Astrocyte of the hippocampus (primary cell): Measurements from ENCODE around the gene S100A16.
"Not testable (repeated sequence)": the region's sequence is repeated elsewhere in the genome, so short reads cannot be mapped to it uniquely, and the experiment has no call there.

ENCODE experiments used
- DNase-seq: peaks from one replicate; pipeline ENCODE4 v3.0.0; 2011; ENCODE audit warnings: low read depth, low spot score

S100A16 gene, protein sequence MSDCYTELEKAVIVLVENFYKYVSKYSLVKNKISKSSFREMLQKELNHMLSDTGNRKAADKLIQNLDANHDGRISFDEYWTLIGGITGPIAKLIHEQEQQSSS

DNA sequence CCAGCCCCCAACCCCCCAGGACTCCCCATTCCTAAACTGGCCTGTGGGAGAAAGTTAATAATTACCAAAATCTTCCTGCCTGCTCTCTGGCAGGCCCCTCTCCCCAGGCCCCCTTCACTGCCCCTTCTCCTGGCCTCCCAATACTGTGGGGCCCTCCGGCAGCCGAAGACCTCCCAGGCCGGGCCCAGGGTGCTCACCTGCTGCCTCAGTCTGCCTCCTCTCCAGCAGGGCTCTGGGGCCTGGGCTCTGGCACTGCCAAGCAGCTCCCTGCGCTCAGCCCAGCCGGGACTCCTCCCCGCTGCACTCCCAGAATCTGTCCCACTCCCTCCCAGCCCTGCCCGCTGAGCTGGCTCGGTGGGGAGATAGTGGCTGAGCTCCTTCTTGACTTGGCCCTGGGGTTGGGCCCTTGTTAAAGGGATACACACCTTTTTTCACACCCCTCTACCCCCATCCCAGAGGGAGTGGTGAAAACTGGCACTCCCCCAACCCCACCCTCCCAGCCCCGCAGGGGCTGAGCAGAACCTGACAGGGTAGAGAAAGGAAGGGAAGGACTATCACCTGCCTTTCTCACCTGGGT, at the start of gene S100A16:
Gene S100A16, minus strand, starts transcription at position 383 of the 577 bp plus-strand sequence. CDS start 4,986 bp downstream, outside the sequence.
- peak; percentile 88 for DNase-seq

DNA sequence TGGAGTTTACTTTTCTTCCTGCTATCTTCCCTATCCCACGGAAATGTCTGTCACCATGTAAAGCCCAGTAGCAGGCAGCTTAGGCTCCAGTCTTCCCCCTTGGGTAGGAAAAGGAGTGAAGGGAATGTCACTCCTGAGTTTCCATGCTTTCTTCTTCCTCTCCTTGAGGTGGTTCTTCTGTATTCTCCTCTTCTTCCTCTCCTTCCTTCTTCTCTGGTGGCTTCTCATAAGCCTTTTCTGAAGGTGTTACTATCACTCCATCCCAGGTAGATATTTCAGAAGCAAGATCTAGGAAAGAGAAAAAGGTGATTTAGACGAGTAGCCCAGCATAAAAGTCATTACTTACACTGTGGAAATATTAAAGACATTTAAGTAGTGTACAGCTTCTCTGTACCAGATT, 49.3 kb upstream of the S100A16 start:
- DNase-seq: no peak

DNA sequence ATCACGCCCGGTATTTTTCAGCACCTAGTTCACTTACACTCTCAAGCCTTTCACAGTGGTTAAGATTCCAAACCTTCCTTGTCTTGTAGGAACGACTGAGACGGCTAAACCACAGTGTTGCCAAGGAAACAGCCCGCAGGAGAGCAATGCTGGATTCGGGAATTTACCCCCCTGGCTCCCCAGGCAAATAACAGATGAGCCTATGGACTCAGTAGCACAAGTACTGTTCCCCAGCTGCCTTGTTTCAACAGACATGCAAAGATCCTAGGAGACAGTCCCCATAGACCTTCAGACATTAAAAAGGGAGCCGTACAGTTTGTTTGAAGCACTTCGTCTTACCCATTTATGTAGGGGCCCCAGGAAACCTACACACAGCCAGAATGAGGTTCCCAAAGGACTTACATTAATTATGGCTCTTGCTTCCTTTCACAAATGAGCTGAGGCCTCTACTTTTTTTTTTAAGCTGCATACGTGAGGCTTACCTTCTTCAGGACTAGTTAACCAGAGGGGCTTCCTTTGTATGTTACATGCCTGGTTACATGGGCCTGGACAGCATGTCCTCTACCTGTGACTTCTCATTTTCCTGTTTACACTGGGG, 48.3 kb upstream of the S100A16 start:
- peak; percentile 89 for DNase-seq

DNA sequence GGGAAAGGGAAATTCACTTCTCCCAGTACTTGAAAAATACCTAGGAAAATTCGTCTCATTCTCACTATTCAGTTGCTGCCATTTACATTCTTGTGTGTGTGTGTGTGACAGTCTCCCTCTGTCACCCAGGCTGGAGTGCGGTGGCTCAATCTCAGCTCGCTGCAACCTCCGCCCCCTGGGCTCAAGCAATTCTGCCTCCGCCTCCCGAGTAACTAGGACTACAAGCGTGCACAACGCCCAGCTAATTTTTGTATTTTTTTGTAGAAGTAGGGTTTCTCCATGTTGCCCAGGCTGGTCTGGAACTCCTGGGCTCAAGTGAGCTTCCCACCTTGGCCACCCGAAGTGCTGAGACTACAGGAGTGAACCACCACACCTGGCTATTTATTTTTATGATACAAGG, 46.7 kb upstream of the S100A16 start:
- DNase-seq: no peak

DNA sequence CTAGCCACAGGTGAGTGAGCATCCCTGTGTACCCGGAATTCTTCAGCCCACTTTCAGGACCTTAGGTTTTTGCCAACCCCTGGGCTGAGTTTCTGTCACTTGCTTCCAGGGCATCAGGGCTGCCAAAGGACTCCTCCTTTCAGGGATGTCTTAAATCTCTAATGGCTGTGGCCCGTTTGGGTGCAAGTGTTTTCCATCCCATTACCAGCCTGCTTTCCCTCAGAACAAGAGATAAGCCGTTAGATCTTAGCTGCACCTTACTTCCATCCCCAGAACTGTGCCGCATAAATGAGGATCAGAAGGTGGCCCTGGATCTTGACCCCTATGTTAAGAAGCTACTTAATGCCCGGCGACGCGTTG, 46.2 kb upstream of the S100A16 start:
- no peak for DNase-seq

DNA sequence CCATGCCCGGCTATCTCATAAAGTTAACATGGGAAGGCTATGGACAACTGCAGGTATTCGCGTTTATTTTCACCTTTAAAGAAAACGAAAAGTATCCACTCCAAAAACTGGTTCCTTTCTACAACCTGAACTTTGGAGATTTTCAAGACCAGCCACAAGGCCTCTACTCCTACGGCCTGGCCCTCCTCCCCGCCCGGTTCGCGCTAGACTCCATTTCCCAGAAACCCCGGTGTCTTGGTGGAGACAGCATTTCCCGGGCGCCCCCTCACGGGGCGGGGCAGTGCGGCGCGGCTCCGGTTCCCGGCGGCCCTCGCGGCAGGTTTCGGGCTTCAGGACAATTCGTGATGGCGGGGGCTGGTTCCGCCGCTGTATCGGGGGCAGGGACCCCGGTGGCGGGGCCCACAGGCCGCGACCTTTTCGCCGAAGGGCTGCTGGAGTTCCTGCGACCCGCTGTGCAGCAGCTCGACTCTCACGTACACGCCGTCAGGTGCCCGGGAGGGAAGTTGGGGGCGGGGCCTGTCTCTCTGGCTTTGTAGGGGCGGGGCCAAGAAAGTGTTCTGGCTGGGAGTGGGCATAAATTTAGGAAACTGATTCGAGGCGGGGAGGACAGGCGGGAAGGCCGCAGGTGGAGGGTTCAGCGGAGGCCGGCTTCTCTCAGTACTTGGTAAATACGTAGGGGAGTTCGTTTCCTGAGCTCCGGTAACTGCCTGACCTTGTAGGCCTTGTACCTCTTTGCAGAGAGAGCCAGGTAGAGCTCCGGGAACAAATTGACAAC, 45.6 kb upstream of the S100A16 start, which contains the start of gene SNAPIN:
Gene SNAPIN, plus strand, starts transcription at position 304 of the 775 bp plus-strand sequence. Its CDS starts 41 bp downstream, at position 345.
- DNase-seq: peak; percentile 95

DNA sequence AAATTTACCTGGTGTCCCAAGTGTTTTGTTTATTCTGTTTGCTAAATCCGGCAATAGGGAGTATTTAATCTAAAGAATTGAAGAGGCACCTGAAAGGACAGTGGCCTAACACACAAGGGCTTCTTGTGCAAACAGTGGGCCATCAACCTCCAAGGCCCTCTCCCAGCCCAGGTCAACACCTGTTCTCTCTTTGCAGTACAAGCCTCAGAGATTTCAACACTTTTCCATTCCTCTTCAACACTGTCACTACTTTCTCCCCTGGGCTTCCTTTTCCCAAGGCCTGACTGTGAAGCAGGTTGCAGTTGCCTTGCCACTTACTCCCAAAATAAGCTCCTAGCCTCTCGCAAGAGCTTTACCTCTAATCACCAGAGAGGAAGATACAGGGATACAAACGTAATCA, 42.4 kb upstream of the S100A16 start:
- DNase-seq: no peak

DNA sequence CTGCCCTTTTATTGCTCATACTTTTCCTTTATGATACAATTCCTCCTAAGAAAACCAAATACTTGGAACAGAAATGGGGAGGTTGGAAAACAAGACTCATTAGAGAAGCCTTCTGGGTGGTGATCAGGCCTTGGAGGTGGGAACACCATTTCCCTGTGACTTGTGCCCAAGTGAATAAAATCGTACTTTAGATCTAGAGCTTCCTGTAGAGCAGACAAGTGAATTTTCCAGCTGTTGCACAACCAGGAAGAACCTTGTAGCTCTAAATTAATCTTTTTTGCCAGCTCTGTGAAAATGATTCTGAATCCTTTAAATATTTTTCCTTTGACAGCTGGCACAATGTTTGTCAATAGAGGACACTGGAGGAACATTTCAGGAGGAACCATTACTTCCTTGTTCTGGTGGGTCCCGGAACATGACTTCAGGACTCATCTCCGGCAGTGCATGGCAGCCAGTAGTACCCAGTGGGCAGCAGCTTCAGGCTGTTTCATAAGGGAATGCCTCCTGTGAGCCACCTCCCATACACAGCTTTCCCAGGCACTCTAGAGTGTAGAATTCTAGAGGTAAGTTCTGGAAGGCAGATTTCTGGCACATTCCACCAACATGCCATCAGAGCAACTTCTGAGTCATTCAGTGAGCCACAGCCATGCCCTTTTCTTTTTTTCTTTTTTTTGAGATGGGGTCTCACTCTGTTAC, 40.0 kb upstream of the S100A16 start:
- peak; percentile 68 for DNase-seq

DNA sequence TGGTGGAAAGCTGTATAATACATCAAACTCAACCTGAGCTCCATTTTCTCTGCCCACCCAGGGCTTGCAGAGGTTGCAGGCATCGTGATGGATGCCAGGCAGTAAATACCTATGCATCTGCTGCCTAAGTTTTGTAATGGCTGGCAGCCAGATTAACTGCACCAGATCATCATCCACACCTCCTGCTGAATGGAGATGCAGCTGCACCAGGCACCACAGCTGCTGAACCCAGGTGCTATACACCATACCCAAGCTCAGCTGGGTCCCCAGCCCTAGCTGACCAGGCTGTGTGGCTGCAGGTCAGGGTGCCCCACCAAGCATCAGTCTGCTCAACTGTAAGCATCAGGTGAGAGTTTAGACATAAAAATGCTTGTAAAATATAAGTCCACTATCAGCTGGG, 38.8 kb upstream of the S100A16 start:
- no peak for DNase-seq

DNA sequence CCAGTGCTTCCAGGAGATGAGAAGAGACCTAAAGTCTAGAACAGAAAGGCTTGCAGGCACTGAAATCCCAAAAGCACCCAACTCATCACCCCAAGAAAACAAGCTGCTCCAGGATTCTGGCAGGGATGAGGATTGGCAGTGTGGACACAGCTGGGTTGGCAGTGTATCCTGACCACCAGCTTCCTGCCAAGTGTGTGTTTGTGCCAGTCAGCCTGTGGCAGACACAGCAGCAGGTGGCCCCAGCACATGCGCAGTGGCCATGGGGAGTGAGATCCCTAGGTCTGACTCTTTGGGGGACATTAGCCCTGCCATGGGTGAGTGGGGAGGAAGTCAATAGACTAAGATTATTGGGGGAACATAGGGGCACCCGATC, 36.9 kb upstream of the S100A16 start:
- peak; percentile 42 for DNase-seq

DNA sequence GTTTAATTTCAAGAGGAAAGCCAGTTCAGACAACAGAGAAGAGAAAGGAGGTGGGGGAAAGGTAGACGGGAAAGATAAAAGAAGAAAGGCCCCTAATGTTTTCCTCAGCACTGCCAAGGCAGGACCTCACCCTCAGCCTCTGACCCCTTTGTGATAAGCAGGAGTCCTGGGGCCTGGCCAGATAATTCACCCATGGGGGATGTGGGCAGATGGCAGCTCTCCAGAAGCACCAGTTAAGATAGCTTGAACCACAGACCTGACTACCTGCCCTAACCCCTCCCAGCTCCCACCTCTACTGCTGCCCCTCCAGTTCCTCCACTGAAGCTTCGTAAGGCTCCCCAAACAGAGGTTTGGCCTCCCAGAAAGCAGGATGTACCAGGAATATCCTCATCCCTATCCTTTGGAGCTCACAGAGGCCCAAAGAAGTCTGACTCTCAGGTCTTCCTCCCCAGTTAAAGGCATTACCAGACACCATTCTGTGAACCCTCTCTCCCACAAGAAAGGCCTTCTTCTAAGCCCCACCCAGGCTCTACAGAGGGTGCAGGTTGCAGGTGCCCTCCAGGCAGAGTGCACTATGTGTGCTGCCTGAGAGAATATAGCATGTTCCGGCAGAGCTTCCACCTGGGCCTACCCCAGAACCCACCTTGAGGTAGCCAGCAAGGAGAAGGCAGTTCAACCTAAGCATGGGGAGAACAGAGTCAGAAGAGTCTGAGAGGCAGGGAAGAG, 36.4 kb upstream of the S100A16 start:
- no peak for DNase-seq

DNA sequence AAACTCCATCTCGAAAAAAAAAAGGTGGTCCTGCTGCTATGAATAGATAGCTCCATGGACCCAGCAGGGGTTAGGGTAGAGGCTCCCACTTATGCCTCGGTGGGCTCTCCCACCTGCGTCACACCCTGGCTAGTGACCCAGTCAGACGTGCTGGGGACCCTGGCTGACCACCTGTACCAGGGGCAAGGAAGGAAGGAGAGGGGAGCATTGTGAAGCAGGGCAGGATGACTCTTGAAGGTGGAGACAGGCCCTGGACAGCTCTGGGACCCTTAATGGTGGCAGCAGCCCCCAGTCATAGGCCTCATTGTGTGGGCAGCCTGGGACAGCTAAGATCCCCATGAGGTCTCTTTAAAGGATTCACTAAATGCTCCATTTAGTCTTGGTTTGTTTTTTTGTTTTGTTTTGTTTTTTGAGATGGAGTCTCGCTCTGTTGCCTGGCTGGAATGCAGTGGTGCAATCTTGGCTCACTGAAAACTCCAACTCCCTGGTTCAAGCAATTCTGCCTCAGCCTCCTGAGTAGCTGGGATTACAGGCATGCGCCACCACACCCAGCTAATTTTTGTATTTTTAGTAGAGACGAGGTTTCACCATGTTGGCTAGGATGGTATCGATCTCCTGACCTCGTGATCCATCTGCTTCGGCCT, 35.2 kb upstream of the S100A16 start:
- peak; percentile 32 for DNase-seq

DNA sequence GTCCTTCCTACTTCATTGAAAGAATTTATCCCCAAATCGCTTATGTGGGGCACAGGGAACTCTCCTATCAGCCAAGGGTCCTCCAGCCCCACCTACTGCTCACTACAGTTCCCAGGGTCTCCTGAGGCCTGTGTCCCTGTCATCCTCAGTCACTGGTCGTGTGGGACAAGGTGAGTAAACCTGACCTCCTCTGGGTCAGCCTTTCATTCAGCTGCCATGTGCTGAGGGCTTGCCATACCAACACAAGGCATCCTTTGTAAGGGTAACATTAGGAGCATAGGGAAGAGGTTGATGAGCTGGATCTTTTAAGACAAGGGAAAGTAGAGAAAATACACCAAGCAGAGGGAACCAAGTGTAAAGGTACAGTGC, 34.4 kb upstream of the S100A16 start:
- DNase-seq: no peak

DNA sequence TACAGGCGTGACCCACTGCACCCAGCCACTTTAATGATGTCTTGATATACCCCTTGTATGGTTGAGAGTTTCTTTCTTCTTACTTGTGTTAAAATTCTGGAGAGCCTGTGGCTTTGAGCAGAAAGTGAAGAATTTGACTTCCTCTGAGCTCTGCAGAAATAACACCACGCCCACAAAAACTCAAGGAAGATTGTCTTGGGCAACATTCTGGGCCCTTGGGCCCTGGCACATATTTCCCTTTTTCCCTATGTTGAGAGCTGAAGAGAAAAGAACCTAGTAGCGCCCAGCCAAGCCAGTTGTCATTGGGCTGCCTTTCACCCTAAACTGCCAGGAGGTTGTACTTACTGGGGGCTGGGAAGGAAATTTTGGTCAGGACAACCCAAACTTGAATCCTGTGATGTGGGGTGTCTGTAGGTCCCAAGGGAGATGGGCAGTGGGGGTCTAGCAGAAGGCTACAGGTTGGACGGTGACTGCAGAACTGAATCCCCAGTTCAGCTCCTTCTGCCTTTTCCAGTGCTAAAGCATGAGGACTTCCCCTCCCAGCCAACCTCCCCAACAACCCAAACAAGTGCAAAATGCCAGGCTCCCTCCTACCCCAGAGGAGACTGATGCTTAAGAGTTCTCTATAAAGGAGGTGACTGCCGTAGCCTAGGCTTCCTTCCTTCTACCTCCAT, 33.9 kb upstream of the S100A16 start:
- no peak for DNase-seq

DNA sequence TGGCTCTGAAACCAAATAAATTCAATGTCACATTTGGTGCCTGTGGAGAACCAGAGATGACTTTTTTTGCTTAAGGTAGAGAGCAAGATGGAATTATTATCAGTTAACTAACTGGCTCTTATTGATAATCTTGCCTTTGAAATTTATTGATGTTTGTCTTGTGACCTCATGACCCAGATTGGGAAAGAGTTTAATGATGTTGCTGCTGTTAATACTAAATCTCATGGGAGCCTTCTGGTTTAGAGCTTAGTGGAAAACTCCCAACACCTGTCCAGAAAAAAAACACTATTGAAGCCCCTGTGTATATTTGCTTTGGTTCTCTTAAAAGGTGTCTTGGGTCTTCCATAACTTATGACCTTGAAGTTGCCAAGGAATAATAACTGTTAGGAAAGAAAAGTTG, 30.9 kb upstream of the S100A16 start:
- no peak for DNase-seq

DNA sequence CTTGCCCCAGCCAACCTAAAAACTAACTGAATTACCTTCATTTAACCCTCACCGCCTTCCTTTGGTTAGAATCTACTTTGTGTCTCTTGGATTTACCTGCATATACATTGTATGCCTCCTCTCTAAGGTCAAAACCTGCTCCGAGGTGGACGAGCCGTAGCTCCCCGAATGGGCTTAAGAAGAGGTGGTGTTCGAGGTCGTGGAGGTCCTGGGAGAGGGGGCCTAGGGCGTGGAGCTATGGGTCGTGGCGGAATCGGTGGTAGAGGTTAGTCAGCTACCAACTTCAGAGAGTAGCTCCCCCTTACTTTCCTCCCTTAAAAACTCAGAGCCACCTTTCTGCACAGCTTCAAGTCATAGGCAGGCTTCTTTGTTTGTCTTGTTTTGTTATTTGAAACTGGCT, 30.2 kb upstream of the S100A16 start:
- no peak for DNase-seq

DNA sequence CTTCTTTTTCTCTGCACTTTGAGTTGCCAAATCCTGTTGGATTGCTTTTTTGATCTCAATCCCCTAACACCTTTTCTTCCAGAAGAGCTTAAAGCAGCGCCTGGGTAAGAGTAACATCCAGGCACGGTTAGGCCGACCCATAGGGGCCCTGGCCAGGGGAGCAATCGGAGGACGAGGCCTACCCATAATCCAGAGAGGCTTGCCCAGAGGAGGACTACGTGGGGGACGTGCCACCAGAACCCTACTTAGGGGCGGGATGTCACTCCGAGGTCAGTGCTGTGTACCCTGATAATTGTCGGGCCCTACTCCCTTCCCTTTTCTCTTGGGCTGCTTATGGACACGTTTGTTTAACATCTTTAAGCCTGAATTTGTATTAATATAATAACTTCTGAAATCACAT, 29.2 kb upstream of the S100A16 start:
- DNase-seq: no peak

DNA sequence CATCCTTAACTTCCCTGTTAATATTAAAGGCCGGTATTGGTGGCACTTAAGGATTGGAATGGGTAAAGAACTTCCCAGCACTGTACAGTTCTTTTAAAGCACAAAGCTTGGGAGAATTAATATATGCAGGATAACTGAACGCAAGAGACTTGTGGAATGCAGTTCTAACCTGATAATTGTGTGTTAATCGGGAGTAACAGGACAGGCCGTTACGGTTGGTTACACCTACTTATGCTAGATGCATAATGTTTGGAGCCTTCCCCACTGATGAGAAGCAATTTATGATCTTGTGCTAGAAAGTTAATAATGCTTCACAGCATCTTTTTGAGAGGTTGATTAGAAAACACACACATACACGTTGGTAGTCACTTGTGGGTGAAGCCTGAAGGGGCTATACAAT, 27.9 kb upstream of the S100A16 start:
- DNase-seq: no peak

DNA sequence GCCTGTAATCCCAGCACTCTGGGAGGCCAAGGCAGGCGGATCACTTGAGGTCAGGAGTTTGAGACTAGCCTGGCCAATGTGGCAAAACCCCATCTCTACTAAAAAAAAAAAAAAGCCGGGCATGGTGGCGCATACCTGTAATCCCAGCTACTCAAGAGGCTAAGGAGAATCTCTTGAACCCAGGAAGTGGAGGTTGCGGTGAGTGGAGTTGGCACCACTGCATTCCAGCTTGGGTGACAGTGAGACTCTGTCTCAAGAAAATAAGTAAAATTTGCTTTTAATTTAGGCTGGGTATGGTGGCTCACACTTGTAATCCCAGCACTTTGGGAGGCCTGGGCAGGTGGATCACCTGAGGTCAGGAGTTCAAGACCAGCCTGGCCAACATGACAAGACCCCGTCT, 27.3 kb upstream of the S100A16 start:
- not testable (repeated sequence) for DNase-seq

DNA sequence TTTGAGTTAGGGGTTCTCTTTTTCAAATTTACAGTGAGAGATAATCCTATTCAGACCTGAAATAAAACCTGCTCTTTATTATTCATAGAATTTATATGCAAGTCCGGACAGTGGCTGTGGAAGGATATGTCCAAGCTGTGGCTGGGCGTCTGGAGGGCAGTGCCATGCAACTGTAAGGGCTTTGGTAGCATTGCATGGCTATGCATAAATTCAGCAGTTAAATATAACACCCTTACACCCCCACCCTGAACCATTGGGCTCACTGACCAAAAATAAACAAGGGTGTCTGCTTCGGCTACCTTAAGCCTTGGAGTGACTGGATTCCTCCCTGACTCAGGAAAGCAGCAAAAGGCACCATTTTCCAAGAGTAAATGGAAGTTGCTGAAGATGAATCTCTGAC, 26.3 kb upstream of the S100A16 start:
- no peak for DNase-seq

DNA sequence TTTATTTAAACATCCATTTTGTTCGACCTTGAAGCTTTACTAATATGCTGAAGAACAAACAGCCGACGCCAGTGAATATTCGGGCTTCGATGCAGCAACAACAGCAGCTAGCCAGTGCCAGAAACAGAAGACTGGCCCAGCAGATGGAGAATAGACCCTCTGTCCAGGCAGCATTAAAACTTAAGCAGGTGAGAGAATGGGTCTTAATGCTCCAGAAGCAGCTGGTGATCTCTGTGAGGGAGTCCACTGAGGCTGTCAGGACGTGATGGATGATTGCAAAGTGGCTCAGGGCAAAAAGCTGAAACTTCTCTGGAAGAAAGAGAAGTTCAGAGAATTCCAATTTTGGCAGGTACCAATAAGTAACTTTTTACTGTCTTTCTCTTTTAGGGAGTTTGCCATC, 25.3 kb upstream of the S100A16 start:
- no peak for DNase-seq
